ENCODE measurements around the gene GID8. TPM values are rescaled to one million over a fixed set of nuclear protein-coding genes. Genes with fewer than 3 reads are reported as not detected.

Gene GID8
- total and polyA plus RNA-seq, 9 of the 15 experiments (the other 6 are each of a cell fraction or from before 2014, with no cell fraction given): 7.5 to 31.6 (median 22.2) TPM

DNA sequence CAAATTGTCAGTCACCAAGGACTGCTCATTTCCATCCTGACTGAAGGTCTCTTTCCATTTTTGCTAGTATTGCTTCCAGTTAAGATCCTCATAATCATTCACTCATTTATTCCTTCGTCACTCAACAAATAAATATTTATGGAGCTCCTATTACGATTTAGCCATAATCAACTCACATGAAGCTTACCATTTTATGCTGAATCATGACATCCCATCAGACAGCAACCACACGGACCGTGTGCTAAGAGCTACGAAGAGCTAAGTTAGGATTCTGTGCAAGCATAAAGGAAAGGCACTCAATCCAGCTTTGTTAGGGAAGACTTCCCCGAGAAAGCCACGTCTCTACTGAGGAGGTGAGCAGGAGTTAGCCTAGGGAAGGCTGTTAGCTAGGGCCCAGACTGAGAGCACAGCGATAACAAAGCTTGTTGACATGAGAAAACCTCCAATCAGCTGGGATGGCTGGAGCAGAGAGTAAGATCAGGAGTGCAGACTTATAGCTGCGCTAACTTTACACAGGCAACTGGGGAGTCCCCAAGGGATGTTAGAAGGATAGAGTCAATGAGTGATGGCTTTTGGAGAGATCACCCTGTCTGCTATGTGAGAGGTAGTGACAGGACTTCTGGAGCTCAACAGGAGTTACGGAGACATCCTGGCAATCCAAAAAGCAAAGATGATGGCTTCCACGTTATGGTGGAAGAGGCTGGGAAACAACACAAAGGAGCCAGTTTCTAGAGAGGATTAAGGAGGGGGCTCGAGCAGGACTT, 2.6 kb upstream of the GID8 start (continued):
- TF ChIP-seq, protein P1, sequence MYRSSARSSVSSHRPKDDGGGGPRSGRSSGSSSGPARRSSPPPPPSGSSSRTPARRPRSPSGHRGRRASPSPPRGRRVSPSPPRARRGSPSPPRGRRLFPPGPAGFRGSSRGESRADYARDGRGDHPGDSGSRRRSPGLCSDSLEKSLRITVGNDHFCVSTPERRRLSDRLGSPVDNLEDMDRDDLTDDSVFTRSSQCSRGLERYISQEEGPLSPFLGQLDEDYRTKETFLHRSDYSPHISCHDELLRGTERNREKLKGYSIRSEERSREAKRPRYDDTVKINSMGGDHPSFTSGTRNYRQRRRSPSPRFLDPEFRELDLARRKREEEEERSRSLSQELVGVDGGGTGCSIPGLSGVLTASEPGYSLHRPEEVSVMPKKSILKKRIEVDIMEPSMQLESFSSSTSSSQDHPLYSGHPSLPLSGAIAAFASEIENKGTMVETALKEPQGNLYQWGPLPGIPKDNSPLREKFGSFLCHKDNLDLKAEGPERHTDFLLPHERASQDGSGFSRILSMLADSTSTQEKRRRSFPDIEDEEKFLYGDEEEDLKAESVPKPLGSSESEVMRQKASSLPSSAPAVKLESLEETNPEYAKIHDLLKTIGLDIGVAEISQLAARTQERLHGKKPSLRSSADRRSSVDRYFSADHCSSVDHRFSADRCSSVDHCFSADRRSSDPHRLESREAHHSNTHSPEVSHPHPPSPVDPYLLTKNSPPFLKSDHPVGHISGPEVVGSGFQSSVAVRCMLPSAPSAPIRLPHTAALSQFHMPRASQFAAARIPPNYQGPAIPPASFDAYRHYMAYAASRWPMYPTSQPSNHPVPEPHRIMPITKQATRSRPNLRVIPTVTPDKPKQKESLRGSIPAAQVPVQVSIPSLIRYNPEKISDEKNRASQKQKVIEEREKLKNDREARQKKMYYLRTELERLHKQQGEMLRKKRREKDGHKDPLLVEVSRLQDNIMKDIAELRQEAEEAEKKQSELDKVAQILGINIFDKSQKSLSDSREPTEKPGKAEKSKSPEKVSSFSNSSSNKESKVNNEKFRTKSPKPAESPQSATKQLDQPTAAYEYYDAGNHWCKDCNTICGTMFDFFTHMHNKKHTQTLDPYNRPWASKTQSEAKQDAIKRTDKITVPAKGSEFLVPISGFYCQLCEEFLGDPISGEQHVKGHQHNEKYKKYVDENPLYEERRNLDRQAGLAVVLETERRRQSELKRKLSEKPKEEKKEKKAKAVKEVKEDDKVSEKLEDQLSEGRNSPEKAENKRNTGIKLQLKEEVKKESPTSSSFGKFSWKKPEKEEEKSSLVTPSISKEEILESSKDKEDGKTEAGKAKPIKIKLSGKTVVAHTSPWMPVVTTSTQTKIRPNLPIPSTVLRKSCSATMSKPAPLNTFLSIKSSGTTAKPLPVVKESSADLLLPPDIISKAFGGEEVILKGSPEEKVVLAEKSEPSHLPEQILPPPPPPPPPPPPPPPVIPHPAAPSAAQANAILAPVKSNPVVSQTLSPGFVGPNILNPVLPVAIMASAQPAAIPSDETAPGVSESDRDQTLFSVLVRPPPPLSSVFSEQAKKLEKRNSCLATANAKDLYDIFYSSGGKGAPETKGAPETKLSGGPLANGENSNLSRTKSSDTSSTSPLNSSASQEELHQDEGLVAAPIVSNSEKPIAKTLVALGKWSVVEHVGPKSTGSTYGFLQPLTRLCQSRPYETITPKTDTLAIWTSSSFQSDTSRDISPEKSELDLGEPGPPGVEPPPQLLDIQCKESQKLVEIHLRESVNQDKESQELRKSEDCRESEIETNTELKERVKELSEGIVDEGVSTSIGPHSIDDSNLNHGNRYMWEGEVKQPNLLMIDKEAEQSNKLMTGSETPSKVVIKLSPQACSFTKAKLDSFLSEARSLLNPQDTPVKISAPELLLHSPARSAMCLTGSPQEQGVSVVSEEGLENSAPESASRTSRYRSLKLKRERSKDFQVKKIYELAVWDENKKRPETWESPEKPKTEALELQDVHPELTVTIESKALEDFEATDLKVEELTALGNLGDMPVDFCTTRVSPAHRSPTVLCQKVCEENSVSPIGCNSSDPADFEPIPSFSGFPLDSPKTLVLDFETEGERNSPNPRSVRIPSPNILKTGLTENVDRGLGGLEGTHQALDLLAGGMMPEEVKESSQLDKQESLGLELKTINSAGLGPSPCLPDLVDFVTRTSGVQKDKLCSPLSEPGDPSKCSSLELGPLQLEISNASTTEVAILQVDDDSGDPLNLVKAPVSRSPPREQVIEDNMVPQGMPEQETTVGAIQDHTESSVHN (IDR thresholded peaks at IDR 0.05; ENCODE audit: borderline replicate concordance in 1 of 2, low read depth in 1 of 2): no peak
- no peak for TF ChIP-seq YBX1 (IDR thresholded peaks at IDR 0.05)
- no peak for TF ChIP-seq XRCC3 (IDR thresholded peaks at IDR 0.05)
- no peak for TF ChIP-seq CBFB (CRISPR knock-in tag; IDR thresholded peaks at IDR 0.05)
- TF ChIP-seq, protein P2, sequence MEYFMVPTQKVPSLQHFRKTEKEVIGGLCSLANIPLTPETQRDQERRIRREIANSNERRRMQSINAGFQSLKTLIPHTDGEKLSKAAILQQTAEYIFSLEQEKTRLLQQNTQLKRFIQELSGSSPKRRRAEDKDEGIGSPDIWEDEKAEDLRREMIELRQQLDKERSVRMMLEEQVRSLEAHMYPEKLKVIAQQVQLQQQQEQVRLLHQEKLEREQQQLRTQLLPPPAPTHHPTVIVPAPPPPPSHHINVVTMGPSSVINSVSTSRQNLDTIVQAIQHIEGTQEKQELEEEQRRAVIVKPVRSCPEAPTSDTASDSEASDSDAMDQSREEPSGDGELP (CRISPR knock-in tag; IDR thresholded peaks at IDR 0.05; ENCODE audit: borderline replicate concordance): peak; percentile 63
- TF ChIP-seq NBN (IDR thresholded peaks at IDR 0.05; ENCODE audit: low read depth): no peak
- no peak for TF ChIP-seq ZNF174 (CRISPR knock-in tag; IDR thresholded peaks at IDR 0.05)
- no peak for TF ChIP-seq L3MBTL2 (IDR thresholded peaks at IDR 0.05)
- TF ChIP-seq, protein P3, sequence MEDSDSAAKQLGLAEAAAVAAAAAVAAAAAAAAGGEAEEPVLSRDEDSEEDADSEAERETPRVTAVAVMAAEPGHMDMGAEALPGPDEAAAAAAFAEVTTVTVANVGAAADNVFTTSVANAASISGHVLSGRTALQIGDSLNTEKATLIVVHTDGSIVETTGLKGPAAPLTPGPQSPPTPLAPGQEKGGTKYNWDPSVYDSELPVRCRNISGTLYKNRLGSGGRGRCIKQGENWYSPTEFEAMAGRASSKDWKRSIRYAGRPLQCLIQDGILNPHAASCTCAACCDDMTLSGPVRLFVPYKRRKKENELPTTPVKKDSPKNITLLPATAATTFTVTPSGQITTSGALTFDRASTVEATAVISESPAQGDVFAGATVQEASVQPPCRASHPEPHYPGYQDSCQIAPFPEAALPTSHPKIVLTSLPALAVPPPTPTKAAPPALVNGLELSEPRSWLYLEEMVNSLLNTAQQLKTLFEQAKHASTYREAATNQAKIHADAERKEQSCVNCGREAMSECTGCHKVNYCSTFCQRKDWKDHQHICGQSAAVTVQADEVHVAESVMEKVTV (CRISPR knock-in tag; IDR thresholded peaks at IDR 0.05): no peak
- no peak for TF ChIP-seq ZBTB8A (IDR thresholded peaks at IDR 0.05; ENCODE audit: partially characterized antibody)
- TF ChIP-seq, protein P4, sequence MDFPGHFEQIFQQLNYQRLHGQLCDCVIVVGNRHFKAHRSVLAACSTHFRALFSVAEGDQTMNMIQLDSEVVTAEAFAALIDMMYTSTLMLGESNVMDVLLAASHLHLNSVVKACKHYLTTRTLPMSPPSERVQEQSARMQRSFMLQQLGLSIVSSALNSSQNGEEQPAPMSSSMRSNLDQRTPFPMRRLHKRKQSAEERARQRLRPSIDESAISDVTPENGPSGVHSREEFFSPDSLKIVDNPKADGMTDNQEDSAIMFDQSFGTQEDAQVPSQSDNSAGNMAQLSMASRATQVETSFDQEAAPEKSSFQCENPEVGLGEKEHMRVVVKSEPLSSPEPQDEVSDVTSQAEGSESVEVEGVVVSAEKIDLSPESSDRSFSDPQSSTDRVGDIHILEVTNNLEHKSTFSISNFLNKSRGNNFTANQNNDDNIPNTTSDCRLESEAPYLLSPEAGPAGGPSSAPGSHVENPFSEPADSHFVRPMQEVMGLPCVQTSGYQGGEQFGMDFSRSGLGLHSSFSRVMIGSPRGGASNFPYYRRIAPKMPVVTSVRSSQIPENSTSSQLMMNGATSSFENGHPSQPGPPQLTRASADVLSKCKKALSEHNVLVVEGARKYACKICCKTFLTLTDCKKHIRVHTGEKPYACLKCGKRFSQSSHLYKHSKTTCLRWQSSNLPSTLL (IDR thresholded peaks at IDR 0.05): no peak
- no peak for TF ChIP-seq ZBED1 (IDR thresholded peaks at IDR 0.05)
